Stimulated activated naive CD4-positive, alpha-beta T cell (primary cell): ENCODE measurements around the gene MPC1.

Experiments
- DNase-seq, 6 experiments: peaks; one replicate each; lab custom pipeline; 2025; lab: John Stamatoyannopoulos, UW

Gene MPC1

DNA sequence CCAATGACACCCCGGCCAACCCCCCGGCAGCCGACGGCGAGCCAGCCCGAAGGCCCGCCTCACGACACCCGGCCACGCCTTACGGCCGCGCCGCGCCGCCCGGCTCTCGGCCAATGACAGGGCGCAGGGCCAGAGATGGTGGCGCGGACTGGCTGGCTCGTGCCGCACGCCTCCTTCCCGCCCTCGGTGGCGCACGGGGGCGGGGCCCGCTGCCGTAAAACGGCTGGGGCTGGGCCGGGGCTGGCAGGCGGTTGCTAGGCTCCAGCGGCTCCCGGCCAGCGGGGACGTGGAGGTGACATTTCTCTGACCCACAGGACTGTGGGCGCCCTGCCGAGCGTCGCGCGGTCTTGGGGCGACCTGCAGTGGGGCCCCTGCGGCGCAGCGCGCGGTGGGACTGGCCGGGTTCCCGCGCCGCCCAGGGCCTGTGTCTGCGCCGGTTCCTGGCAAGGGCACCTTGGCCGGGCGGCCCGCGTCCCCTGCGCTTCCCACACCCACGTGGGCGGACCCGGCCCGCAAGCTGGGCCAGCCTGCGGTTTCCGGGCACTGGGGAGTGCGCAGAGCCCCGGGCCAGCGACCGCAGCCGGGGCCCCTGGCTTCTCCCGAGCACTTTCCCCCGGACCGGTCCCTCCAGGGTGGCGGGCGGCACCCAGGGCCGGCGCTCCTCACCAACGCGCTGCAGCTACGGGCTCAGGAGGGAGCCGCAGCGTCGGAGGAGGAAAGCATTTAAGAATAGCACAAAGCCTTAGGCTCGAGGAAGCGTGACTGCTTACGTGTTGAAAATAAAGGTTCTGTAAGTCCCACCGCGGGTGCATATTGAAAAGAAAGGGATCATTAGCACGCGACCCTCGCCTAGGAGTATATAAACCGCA lies at the start of gene MPC1:
Gene MPC1 (minus strand): TSS at position 8 of the 869 bp plus-strand sequence. CDS start 64 bp downstream, outside the sequence.
- peak; percentile 87 to 94 (median 92) for DNase-seq

DNA sequence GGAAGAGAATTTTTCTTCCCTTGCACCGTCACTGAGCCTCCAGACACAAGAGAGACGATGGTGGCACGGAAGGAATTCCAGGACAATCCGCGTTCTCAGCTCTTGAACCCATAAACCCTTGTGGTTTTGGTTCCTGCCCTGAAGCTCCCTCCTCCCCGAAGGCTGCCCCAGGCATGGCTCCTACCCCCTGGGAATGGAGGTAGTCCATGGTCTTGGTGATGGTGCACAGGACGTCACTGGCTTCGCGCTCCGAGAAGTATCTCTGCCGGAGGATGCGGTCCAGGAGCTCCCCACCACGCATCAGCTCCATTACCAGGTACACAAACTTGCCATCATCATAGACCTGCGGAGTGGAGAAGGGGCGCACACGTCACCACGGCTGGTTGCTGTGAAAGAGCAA lies 47.5 kb upstream of the MPC1 start:
- no peak for DNase-seq

- DNase-seq, result no peak
These were observed 41.7 kb upstream of the MPC1 start for GRCh38 chr6:166424431-166424830.

- no peak for DNase-seq
These were observed 41.0 kb upstream of the MPC1 start for GRCh38 chr6:166423781-166424180.

DNA sequence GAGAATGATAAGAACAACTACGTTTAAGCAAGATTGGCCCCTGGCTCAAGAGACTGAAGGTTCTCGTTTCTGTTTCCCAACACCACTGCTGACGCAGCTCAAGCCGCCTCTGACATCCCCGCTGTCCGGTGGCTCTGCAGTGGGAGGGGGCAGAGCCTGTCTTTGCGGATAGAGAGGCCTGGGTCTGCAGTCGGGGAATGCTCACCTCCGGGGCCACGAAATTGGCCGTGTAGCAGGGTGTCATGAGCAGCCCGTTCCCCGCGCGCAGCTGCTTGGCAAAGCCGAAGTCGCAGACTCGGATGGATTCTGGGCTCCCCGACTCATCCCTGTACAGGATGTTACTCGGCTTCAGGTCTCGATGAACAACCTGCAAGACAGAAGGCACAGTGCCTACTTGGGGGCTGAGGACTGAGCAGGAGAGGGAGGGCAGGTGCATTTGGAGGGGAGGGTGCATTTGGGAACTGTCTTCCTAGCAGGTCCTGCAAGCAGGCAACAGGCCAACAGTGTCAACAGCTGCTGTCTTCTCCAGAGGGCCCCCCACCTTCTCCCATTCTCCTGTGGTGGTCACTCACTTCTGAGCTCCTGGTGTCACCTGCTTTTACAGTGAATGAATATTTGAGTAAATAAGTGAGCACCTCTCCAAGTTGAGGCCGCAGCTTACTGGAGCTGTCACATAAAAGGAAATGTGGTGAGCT lies 40.5 kb upstream of the MPC1 start:
- DNase-seq, result no peak

DNA sequence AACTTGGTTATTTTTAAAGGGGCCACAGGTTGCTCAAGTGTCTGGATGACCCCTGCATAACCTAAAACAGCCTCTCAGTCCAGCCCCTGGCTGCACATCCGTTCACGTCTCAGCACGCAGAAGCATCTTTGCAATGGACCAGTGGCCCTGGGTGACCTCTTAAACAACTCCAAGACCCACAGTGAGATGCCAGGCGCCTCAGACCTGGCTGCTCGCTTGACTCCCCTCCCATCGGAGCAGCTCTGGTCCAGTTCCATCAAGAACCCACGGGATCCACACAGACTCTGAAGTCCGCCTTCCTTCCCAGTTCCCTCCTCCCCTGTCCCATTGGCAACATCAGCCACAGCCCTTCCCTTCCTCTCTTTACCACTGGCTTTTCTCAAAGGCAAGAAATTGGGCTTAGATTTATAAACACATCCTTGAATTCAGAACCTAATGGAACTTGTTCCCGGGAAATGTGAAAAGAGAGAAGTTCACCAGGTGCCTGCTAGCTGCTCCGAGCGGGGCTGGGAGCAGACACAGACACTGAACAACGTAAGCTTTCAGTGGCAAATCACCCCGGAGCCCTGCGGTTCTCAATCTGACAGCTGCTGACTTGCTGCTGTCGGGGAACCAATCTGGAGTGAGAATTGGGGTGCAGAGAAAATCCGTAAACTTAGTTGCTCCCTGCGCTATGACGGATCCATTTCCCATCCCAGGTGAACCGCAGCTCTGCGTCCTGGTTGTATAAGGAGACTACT lies 39.6 kb upstream of the MPC1 start:
- no peak for DNase-seq

GRCh38 chr6:166420351-166420750 lies 37.6 kb upstream of the MPC1 start:
- DNase-seq, result no peak

DNA sequence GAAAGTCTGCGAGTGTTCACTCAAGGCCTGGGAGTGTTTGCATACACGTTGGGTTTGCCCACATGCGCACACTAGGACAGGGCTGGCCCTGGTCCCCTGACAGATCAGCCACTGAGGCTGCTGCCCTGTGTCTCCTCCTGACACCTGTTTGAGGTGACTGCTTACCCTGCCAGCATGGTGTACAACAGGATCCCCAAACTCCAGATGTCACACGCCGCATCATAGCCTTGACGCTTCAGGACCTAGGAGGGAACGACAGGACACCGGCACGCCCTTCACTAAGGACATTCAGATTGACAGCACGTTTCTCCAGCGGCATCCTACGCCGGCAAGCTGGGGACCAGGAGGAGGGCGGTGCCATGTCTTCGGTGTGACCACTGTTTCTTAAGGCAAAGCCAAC lies 37.0 kb upstream of the MPC1 start:
- DNase-seq, result no peak

GRCh38 chr6:166419286-166419685 lies 36.5 kb upstream of the MPC1 start:
- no peak for DNase-seq

GRCh38 chr6:166418691-166419143 lies 36.0 kb upstream of the MPC1 start:
- peak in 1 of 6 experiments; percentile 13 for DNase-seq

DNA sequence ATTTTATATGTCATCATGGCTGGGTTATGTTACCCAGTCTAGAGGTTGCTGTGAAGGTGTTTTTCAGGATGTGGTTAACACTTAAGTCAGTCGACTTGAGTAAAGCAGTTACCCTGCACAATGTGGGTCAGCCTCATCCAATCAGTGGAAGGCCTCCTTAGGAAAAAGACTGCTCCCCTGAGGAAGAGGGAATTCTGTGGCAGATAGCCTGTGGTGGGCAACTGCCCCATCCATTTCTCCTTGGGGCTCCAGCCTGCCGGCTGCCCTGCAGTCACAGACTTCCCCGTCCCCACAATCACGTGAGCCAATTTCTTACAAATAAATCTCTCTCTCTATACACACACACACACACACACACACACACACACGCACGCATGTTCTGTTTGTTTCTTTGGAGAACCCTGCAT lies 34.5 kb upstream of the MPC1 start:
- DNase-seq, result peak; percentile 28 to 91 (median 74)

GRCh38 chr6:166415833-166416347 lies 33.1 kb upstream of the MPC1 start:
- DNase-seq, result no peak

- peak in 3 of 6 experiments; percentile 33 to 54 (median 51) for DNase-seq
These were observed 32.6 kb upstream of the MPC1 start for GRCh38 chr6:166415306-166415705.

GRCh38 chr6:166413491-166413951 lies 30.8 kb upstream of the MPC1 start:
- DNase-seq, result no peak

DNA sequence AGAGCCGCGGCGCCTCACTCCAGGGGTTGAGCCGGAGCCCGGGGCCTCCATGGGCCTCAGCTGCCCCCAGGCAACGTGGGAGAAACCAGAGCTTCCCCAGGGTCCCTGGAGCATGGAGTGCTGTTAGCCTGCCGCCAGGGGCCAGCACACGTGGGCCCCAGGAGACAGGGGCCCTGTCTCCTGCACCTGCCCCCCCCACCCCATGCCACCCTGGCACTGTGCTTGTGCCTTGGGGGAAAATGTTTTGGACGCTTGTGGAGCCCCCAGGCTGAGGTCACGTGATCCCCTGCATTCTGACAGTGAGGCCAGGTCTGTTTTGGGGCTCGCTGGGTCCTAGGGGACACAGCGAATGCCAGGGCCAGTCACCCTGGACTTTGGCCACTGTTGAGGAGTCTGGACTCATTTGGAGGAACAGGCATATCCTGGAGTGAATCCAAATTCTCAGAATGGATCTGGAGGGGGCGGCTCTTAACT lies 30.2 kb upstream of the MPC1 start:
- no peak for DNase-seq

DNA sequence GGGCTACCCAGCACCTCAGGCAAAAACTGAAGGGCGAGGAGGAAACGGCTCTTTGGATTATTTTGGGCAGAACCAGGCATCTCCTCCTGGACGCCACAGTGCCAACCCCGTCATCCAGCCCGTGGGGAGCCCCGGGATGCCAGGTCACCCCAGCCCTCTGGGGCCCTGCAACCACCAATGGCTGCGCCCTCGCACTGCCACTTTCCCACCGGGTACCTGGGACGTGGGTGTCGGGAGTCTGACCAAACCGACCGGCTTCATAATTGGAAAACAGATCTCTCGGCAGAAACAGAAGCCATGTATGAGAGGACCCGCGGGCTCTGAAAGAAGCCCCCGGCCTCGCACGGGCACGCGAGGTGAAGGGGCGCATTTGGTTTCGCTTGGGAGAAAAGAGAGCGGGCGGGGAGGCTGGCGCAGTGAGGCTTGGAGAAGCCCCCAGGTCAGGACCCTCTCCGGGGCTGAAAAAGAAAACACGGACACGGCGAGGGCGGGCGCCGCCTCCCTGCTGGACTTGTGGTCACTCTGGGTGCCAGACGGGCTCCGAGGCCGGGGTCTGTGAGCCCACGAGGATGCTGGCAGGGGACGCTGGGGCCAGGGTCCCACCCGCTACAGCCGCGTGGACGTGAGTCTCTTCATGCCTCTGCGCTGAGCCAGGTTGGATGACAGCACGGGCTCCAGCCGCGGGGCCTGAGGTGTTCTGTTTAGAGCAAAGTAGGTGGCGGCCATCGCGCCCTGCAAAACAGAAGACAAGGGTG lies 29.6 kb upstream of the MPC1 start:
- no peak for DNase-seq

DNA sequence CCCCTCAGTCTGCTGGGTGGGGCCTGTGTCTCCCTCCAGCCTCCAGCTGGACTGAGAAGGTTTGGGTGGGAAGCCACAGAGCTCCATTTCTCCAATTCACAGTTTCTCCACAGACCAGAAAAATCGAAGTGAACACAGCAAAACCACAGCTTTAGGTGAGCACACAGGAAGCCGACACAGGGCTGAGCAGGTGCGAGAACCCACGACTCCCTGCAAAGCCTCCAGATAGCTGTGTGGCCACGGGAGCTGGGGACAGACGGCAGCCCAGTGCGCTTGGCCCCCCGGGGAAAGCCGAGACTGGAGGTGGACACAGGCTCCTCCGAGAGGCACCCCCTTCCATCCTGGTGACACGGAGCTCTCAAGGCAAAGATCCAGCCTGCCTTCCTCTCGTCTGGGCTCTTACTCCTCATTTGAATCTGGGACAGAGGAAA lies 29.0 kb upstream of the MPC1 start:
- peak in 3 of 6 experiments; percentile 21 to 55 (median 46) for DNase-seq

DNA sequence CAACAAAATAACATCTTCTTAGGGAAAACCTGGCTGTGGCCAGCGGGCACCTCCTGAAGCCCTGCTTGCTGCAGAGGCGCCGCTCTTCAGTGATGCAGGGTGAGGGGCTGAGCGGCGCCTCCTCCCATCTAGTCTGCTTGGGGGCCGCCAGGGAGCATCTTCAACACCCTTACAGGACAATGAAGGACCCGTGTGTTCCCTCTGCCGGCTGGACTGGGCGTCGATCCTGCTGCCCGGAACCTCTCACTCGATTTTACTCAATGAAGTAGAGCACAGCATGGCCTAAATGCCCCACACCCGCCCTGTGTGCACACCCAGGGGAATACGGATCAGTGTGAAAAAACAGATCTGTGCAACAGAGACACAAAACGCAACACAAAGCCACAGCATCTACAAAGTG lies 28.5 kb upstream of the MPC1 start:
- peak in 1 of 6 experiments; percentile 46 for DNase-seq

DNA sequence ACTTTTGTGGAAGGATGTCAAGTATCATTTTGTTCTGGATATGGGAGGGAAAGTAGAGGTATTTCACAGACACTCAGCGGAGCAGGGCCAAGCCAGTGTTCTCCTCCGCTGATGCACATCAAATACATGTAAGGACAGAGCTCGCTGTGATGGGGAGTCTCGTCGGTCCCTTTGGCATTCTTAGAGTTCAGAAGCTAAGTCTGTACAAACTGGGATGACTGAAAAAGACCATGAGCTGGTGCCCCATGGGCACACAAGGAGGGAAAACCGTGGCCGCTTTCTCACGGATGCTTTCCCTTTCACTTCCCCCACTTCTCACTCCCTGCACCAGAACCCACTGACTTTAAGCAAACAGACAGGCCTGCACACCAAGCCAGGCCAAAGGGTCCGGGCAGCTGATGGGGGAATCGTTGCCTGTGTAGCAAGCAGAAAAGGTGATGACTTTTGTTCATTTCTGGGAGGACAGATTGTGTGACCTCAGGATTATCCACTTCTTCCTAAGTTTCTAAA lies 27.7 kb upstream of the MPC1 start:
- DNase-seq, result no peak

DNA sequence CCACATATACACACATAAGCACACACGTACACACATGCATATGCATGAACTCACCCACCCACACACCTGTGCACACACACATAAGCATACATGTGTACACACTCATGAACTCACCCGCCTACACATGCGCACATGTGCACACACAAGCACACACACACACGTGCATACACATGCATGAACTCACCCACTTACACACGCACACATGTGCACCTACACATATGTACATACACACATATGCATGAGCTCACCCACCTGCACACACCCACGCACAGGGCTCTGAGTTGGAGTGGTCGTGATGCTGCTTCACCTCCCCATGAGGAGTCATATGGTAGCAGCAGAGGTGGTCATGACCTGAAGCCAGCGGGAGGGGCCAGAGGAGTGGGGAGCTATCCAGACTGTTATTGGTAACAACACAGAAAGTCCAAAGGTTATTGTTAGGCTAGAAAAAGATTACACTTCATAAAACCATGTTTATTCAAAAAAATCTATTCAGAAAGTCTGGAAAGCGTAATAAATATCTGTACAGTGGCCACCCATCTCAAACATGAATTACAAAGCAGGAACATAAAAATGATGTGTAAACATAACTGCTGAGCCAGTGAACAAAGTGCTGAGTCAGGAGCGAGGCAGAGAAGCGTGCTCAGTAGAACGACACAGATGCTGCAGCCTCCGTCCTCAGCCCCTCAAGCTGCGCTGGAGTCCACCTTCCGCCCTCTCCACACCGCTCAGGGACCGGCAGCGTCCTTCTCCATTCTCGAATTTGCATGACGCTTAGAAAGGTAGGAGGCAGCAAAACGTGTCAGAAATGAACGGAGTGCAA lies 26.4 kb upstream of the MPC1 start:
- no peak for DNase-seq
